ENCODE results near the gene FBXL16.

FBXL16 gene

DNA sequence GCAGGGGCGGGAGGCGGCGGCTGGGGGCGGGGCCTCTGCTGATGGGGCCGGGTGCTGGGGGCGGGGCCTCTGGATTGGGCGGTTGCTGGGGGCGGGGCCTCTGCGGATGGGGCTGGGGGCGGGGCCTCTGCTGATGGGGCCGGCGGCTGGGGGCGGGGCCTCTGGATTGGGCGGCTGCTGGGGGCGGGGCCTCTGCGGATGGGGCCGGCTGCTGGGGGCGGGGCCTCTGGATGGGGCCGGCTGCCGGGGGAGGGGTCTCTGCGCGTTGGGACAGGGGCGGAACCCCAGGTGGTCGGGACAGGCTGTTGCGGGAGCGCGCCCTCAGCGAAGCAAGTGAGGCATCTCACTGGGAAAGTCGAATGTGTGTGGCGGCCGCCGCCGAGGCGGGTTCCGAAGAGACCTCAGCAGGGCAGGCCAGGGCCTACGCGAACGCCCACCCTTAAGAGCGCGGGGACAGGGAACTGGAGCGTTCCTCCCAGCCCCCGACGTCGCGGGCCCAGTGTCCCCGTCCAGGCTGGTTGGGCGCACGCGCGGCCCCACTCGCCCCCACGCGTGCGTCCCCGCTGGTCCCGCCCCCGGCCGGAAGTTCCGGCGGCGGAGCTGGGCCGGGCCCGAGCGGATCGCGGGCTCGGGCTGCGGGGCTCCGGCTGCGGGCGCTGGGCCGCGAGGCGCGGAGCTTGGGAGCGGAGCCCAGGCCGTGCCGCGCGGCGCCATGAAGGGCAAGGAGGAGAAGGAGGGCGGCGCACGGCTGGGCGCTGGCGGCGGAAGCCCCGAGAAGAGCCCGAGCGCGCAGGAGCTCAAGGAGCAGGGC, 25.6 kb downstream of the FBXL16 start, which contains the start of gene STUB1:
STUB1 (plus strand) TSS at position 597 of the 811 bp plus-strand sequence; CDS start at position 713, 116 bp downstream.
- TF ChIP-seq CREB1 (IDR thresholded peaks at IDR 0.05; ENCODE audit: low read depth) (no peak), TAF1 (IDR thresholded peaks at IDR 0.05; ENCODE audit: low read depth) (peak; percentile 77), ZBTB7A (IDR thresholded peaks at IDR 0.05; ENCODE audit: low read depth) (peak; percentile 72; the same call in 1 of the 2 replicates), EP300 (IDR thresholded peaks at IDR 0.05; ENCODE audit: borderline replicate concordance) (no peak), FOXM1 (IDR thresholded peaks at IDR 0.05; ENCODE audit: borderline replicate concordance, low read depth) (no peak), TEAD4 (IDR thresholded peaks at IDR 0.05) (0 out of 2 replicates have a peak, but pooled peaks have one; percentile 20), TCF12 (IDR thresholded peaks at IDR 0.05; ENCODE audit: low read depth) (no peak), NFIC (IDR thresholded peaks at IDR 0.05) (no peak), RAD21 (IDR thresholded peaks at IDR 0.05; ENCODE audit: low read depth) (no peak), EGR1 (IDR thresholded peaks at IDR 0.05) (peak; percentile 69), YY1 (IDR thresholded peaks at IDR 0.05; ENCODE audit: low read depth) (no peak), CEBPB (IDR thresholded peaks at IDR 0.05) (no peak)
- TF ChIP-seq, protein P1, sequence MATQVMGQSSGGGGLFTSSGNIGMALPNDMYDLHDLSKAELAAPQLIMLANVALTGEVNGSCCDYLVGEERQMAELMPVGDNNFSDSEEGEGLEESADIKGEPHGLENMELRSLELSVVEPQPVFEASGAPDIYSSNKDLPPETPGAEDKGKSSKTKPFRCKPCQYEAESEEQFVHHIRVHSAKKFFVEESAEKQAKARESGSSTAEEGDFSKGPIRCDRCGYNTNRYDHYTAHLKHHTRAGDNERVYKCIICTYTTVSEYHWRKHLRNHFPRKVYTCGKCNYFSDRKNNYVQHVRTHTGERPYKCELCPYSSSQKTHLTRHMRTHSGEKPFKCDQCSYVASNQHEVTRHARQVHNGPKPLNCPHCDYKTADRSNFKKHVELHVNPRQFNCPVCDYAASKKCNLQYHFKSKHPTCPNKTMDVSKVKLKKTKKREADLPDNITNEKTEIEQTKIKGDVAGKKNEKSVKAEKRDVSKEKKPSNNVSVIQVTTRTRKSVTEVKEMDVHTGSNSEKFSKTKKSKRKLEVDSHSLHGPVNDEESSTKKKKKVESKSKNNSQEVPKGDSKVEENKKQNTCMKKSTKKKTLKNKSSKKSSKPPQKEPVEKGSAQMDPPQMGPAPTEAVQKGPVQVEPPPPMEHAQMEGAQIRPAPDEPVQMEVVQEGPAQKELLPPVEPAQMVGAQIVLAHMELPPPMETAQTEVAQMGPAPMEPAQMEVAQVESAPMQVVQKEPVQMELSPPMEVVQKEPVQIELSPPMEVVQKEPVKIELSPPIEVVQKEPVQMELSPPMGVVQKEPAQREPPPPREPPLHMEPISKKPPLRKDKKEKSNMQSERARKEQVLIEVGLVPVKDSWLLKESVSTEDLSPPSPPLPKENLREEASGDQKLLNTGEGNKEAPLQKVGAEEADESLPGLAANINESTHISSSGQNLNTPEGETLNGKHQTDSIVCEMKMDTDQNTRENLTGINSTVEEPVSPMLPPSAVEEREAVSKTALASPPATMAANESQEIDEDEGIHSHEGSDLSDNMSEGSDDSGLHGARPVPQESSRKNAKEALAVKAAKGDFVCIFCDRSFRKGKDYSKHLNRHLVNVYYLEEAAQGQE (IDR thresholded peaks at IDR 0.05; ENCODE audit: low read depth), result no peak
- TF ChIP-seq, protein P2, sequence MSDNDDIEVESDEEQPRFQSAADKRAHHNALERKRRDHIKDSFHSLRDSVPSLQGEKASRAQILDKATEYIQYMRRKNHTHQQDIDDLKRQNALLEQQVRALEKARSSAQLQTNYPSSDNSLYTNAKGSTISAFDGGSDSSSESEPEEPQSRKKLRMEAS (IDR thresholded peaks at IDR 0.05), result peak; percentile 66
- TF ChIP-seq, protein P3, sequence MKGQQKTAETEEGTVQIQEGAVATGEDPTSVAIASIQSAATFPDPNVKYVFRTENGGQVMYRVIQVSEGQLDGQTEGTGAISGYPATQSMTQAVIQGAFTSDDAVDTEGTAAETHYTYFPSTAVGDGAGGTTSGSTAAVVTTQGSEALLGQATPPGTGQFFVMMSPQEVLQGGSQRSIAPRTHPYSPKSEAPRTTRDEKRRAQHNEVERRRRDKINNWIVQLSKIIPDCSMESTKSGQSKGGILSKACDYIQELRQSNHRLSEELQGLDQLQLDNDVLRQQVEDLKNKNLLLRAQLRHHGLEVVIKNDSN (IDR thresholded peaks at IDR 0.05), result no peak

DNA sequence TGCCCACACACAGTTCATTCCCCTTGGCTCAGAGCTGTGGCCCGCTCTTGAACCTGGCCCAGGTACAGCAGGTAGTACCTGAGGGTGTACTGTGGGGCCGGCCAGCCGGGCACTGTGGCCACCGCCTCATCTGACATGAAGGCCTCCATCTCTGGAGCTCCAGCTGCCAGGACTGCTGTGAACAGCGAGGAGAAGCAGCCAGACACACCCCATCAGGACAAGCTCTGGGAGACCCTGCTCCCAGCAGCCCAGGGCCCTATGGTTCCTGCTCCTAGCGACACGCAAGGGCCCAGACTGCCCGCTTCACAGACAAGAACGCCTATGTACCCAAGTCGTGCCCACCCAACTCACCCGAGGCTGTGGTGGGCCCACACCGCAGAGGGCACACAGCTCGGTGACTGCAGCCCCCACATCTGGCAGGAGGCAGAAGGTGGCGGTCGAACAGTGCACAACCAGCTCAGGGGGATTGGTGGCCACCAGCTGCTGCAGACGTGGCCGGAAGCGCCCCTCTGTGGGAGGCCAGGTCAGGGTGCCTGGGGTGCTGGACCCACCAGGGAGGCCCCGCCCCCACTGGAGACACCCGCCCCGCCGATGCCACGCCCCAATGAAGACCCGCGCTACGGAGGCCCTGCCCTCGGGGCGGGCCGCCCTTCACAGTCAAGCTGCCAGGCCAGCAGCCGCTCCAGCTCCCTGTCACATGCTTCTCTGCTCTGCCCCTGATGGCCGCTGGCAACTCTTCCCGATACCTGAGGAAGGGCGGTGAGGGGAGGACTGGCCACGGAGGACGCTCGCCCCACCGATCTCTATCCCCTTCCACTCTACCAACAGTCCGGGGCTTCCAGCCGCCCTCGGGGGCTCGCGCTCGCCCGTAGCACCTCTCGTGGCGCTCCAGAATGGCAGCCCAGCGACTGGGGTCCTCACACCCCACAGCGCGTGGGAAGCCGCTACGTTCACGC, 26.5 kb downstream of the FBXL16 start:
- TF ChIP-seq ZBTB7A (IDR thresholded peaks at IDR 0.05; ENCODE audit: low read depth) (peak; percentile 79), TCF12 (IDR thresholded peaks at IDR 0.05; ENCODE audit: low read depth) (peak; percentile 32; the same call in 1 of the 2 replicates), YY1 (IDR thresholded peaks at IDR 0.05; ENCODE audit: low read depth) (peak; percentile 69; the same call in 1 of the 2 replicates), NFIC (IDR thresholded peaks at IDR 0.05) (no peak; the same call in 1 of the 2 replicates), TAF1 (IDR thresholded peaks at IDR 0.05; ENCODE audit: low read depth) (peak; percentile 34; the same call in 1 of the 2 replicates)
- TF ChIP-seq, protein P2 (IDR thresholded peaks at IDR 0.05), result peak; percentile 87
- TF ChIP-seq, protein P3 (IDR thresholded peaks at IDR 0.05), result peak; percentile 69
- TF ChIP-seq, protein P1 (IDR thresholded peaks at IDR 0.05; ENCODE audit: low read depth), result no peak

DNA sequence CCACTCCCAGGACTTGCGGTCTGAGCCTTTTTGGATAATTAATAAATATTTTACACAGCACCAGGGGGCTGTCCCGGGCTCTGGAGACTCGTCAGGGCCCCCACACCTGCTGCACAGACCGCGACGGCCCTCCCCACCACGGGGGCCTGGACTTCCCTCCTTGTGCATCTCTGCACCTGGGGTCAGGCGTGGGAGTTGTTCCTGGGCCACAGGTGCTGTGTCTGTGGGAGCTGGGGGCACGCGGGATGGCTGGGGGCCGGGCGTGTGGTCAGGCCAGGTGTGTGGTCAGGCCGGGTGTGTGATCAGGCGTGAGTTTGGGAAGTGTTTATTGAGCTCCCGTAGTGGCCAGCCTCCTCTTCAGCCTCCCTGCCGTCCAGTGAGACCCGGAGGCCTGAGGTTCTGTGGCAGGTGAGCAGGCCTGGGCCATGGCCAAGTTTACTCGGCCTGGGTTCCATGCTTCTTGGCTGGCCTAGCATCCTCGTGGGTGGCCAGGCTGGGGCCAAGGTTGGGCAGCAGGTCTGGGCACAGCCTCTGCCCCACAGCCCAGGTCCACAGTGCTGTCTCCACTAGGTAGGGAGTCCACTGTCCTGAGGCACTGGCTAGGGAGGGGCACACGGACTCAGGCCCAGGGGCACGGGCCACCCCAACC, 27.3 kb downstream of the FBXL16 start:
- TF ChIP-seq, protein P3 (IDR thresholded peaks at IDR 0.05), result no peak
- TF ChIP-seq TAF1 (IDR thresholded peaks at IDR 0.05; ENCODE audit: low read depth) (no peak), NFIC (IDR thresholded peaks at IDR 0.05) (no peak), FOXM1 (IDR thresholded peaks at IDR 0.05; ENCODE audit: borderline replicate concordance, low read depth) (no peak), ZBTB7A (IDR thresholded peaks at IDR 0.05; ENCODE audit: low read depth) (no peak), YY1 (IDR thresholded peaks at IDR 0.05; ENCODE audit: low read depth) (no peak)

Data from Ishikawa (cell line).